ENCODE measurements around the gene S100A13. TPM values are rescaled to one million over a fixed set of nuclear protein-coding genes. Genes with fewer than 3 reads are reported as not detected.

S100A13 gene
- total RNA-seq, 2 experiments from 2014 or later = 4.8 to 10.3 TPM

DNA sequence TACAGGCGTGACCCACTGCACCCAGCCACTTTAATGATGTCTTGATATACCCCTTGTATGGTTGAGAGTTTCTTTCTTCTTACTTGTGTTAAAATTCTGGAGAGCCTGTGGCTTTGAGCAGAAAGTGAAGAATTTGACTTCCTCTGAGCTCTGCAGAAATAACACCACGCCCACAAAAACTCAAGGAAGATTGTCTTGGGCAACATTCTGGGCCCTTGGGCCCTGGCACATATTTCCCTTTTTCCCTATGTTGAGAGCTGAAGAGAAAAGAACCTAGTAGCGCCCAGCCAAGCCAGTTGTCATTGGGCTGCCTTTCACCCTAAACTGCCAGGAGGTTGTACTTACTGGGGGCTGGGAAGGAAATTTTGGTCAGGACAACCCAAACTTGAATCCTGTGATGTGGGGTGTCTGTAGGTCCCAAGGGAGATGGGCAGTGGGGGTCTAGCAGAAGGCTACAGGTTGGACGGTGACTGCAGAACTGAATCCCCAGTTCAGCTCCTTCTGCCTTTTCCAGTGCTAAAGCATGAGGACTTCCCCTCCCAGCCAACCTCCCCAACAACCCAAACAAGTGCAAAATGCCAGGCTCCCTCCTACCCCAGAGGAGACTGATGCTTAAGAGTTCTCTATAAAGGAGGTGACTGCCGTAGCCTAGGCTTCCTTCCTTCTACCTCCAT lies 19.5 kb upstream of the S100A13 start:
- no peak overlapping the region for H2AFZ ChIP-seq (ENCODE audit: low read length)
- H3K4me1 ChIP-seq (ENCODE audit: insufficient read depth, low read length, poor library complexity, severe bottlenecking) = no peaks in the 10 kb centered on the region
- no peak overlapping the region for H3K4me3 ChIP-seq (ENCODE audit: low read depth, low read length, poor library complexity, severe bottlenecking)
- no peak overlapping the region for H3K27ac ChIP-seq (ENCODE audit: low read depth, low read length, poor library complexity, severe bottlenecking)
- TF ChIP-seq CTCF (conservative IDR thresholded peaks at IDR 0.05; ENCODE audit: low read length) (no peak), EZH2phosphoT487 (IDR thresholded peaks at IDR 0.05; ENCODE audit: borderline replicate concordance, low read depth, low read length) (no peak)
- no peaks in the 10 kb centered on the region for H3K9me2 ChIP-seq (ENCODE audit: insufficient read depth, low read length)
- H4K20me1 ChIP-seq (ENCODE audit: insufficient read depth, low read length) = no peaks in the 10 kb centered on the region
- POLR2A ChIA-PET = interaction anchor here (0.6 kb wide), 1 partner anchor 11 kb away, joined by 3 read pairs; no protein-coding TSS in a partner anchor
- H3K9me3 ChIP-seq (ENCODE audit: low read length) = no peaks in the 10 kb centered on the region
- no TSS peak for BruUV-seq (replicated peaks)
- CTCF ChIA-PET (ENCODE audit: unreplicated experiment) = no interaction called here
- intact Hi-C loops (cut with micrococcal nuclease; ENCODE audit: unreplicated experiment) = no loop called here
- DNase-seq (ENCODE audit: low spot score) = no peak
- H3K4me2 ChIP-seq (ENCODE audit: low read length) = no peak overlapping the region
- H3K79me2 ChIP-seq (ENCODE audit: insufficient read depth, low read depth, low read length) = no peaks in the 10 kb centered on the region
- peaks cover 58% of the 10 kb centered on the region for H3K36me3 ChIP-seq (ENCODE audit: insufficient read depth, low read length)

GRCh38 chr1:153643816-153644215 lies 16.5 kb upstream of the S100A13 start:
- Histone ChIP-seq H3K4me3 (ENCODE audit: low read depth, low read length, poor library complexity, severe bottlenecking) (no peak overlapping the region), H3K4me2 (ENCODE audit: low read length) (no peak overlapping the region), H3K79me2 (ENCODE audit: insufficient read depth, low read depth, low read length) (no peaks in the 10 kb centered on the region; the same call in 1 of the 2 replicates), H3K9me3 (ENCODE audit: low read length) (no peaks in the 10 kb centered on the region), H3K4me1 (ENCODE audit: insufficient read depth, low read length, poor library complexity, severe bottlenecking) (no peaks in the 10 kb centered on the region), H3K27ac (ENCODE audit: low read depth, low read length, poor library complexity, severe bottlenecking) (no peak overlapping the region), H3K36me3 (ENCODE audit: insufficient read depth, low read length) (peaks cover 88% of the 10 kb centered on the region), H2AFZ (ENCODE audit: low read length) (no peak overlapping the region), H4K20me1 (ENCODE audit: insufficient read depth, low read length) (no peaks in the 10 kb centered on the region), H3K9me2 (ENCODE audit: insufficient read depth, low read length) (no peaks in the 10 kb centered on the region)
- no TSS peak for BruUV-seq (replicated peaks)
- CTCF ChIA-PET (ENCODE audit: unreplicated experiment) = interaction anchor here (0.6 kb wide), 1 partner anchor 28 kb away, joined by 3 read pairs; no protein-coding TSS in a partner anchor
- no peak for DNase-seq (ENCODE audit: low spot score)
- POLR2A ChIA-PET = interaction anchor here (0.8 to 2.2 kb wide), 3 partner anchors 9 to 26 kb away, joined by 4 to 8 read pairs (median 4); partner anchors contain the start of gene CHTOP
- intact Hi-C loops (cut with micrococcal nuclease; ENCODE audit: unreplicated experiment) = no loop called here
- TF ChIP-seq EZH2phosphoT487 (IDR thresholded peaks at IDR 0.05; ENCODE audit: borderline replicate concordance, low read depth, low read length) (no peak), CTCF (conservative IDR thresholded peaks at IDR 0.05; ENCODE audit: low read length) (no peak)

GRCh38 chr1:153643100-153643499 lies 15.8 kb upstream of the S100A13 start:
- CTCF ChIA-PET (ENCODE audit: unreplicated experiment) = no interaction called here
- Histone ChIP-seq H3K4me2 (ENCODE audit: low read length) (no peak overlapping the region), H3K9me3 (ENCODE audit: low read length) (no peaks in the 10 kb centered on the region), H3K36me3 (ENCODE audit: insufficient read depth, low read length) (peaks cover 95% of the 10 kb centered on the region), H2AFZ (ENCODE audit: low read length) (no peak overlapping the region), H3K27ac (ENCODE audit: low read depth, low read length, poor library complexity, severe bottlenecking) (no peak overlapping the region), H4K20me1 (ENCODE audit: insufficient read depth, low read length) (no peaks in the 10 kb centered on the region), H3K9me2 (ENCODE audit: insufficient read depth, low read length) (no peaks in the 10 kb centered on the region), H3K79me2 (ENCODE audit: insufficient read depth, low read depth, low read length) (no peaks in the 10 kb centered on the region; the same call in 1 of the 2 replicates), H3K4me1 (ENCODE audit: insufficient read depth, low read length, poor library complexity, severe bottlenecking) (no peaks in the 10 kb centered on the region), H3K4me3 (ENCODE audit: low read depth, low read length, poor library complexity, severe bottlenecking) (no peak overlapping the region)
- intact Hi-C loops (cut with micrococcal nuclease; ENCODE audit: unreplicated experiment) = no loop called here
- DNase-seq (ENCODE audit: low spot score) = no peak
- POLR2A ChIA-PET = interaction anchor here (0.7 to 2.2 kb wide), 4 partner anchors 8 to 26 kb away, joined by 3 to 8 read pairs (median 4); partner anchors contain the start of gene CHTOP
- BruUV-seq (replicated peaks) = no TSS peak
- no peak for TF ChIP-seq CTCF (conservative IDR thresholded peaks at IDR 0.05; ENCODE audit: low read length)
- TF ChIP-seq EZH2phosphoT487 (IDR thresholded peaks at IDR 0.05; ENCODE audit: borderline replicate concordance, low read depth, low read length) = no peak

All from OCI-LY7 (cell line).